Measurements from ENCODE around the gene HCFC2. TPM values are rescaled to one million over a fixed set of nuclear protein-coding genes. Genes with fewer than 3 reads are reported as not detected.

The HCFC2 gene
- total RNA-seq, 6 experiments from 2014 or later, result 7.3 to 12.7 (median 9.7) TPM

- intact Hi-C loops (cut with DNase I), result no loop called here
- Histone ChIP-seq H3K4me3 (no peak overlapping the region), H3K4me1 (peaks cover 0 to 23% (median 7%) of the 10 kb centered on the region in 4 donors), H3K27me3 (no peaks in the 10 kb centered on the region), H3K9me3 (no peaks in the 10 kb centered on the region), H3K36me3 (no peaks in the 10 kb centered on the region), H3K27ac (peak overlapping the region in 2 of 3 donors; percentile 37 to 50)
- DNase-seq (peak; percentile 70 to 97 (median 91)), ATAC-seq (peak; percentile 91 to 97 (median 96))
- TF ChIP-seq POLR2A (IDR thresholded peaks at IDR 0.05) (no peak), CTCF (IDR thresholded peaks at IDR 0.05) (no peak)
- WGBS (ENCODE audit: insufficient coverage, low coverage, low lambda C conversion rate, missing lambda C conversion rate), result 7% methylated on average over 5 of the region's 5 CpGs
Observed at GRCh38 chr12:104055686-104056388, 8.5 kb upstream of the HCFC2 start.

- no peaks in the 10 kb centered on the region for H3K27me3 ChIP-seq
- no peaks in the 10 kb centered on the region for H3K9me3 ChIP-seq
- intact Hi-C loops (cut with DNase I), result no loop called here
- ATAC-seq, result peak; percentile 9 to 40 (median 24)
- TF ChIP-seq CTCF (IDR thresholded peaks at IDR 0.05) (no peak), POLR2A (IDR thresholded peaks at IDR 0.05) (no peak)
- H3K4me3 ChIP-seq, result no peak overlapping the region
- peaks cover 0 to 23% (median 7%) of the 10 kb centered on the region in 4 donors for H3K4me1 ChIP-seq
- WGBS (ENCODE audit: insufficient coverage, low coverage, low lambda C conversion rate, missing lambda C conversion rate), result 14% methylated on average over 4 of the region's 4 CpGs
- DNase-seq, result no peak
- peak overlapping the region in 2 of 3 donors; percentile 37 to 50 for H3K27ac ChIP-seq
- no peaks in the 10 kb centered on the region for H3K36me3 ChIP-seq
Observed at GRCh38 chr12:104056419-104056972, 7.8 kb upstream of the HCFC2 start.

- no peak overlapping the region for H3K27ac ChIP-seq
- DNase-seq, result no peak
- no peak overlapping the region for H3K4me3 ChIP-seq
- H3K4me1 ChIP-seq, result peaks cover 0 to 23% (median 7%) of the 10 kb centered on the region in 4 donors
- peak; percentile 19 to 55 (median 37) for ATAC-seq
- 14% methylated on average over 1 of the region's 1 CpG for WGBS (ENCODE audit: insufficient coverage, low coverage, low lambda C conversion rate, missing lambda C conversion rate)
- no peaks in the 10 kb centered on the region for H3K27me3 ChIP-seq
- intact Hi-C loops (cut with DNase I), result no loop called here
- no peaks in the 10 kb centered on the region for H3K36me3 ChIP-seq
- TF ChIP-seq CTCF (IDR thresholded peaks at IDR 0.05) (peak; percentile 63 to 82 (median 74)), POLR2A (IDR thresholded peaks at IDR 0.05) (no peak)
- H3K9me3 ChIP-seq, result no peaks in the 10 kb centered on the region
Observed at GRCh38 chr12:104057771-104058197, 6.5 kb upstream of the HCFC2 start.

- no peaks in the 10 kb centered on the region for H3K9me3 ChIP-seq
- no peak for DNase-seq
- intact Hi-C loops (cut with DNase I), result no loop called here
- 52% methylated on average over 4 of the region's 4 CpGs for WGBS (ENCODE audit: insufficient coverage, low coverage, low lambda C conversion rate, missing lambda C conversion rate)
- no peaks in the 10 kb centered on the region for H3K27me3 ChIP-seq
- H3K4me3 ChIP-seq, result no peak overlapping the region
- no peak for ATAC-seq
- H3K36me3 ChIP-seq, result no peaks in the 10 kb centered on the region
- TF ChIP-seq POLR2A (IDR thresholded peaks at IDR 0.05) (no peak), CTCF (IDR thresholded peaks at IDR 0.05) (no peak)
- H3K27ac ChIP-seq, result no peak overlapping the region
- H3K4me1 ChIP-seq, result peaks cover 0 to 23% (median 7%) of the 10 kb centered on the region in 4 donors
Observed at GRCh38 chr12:104058802-104059201, 5.5 kb upstream of the HCFC2 start.
